C4-2B (cell line): Measurements from ENCODE around the gene PRSS33.

ENCODE experiments used
- ZFX ChIP-seq: fragments of 450-650 bp; IDR thresholded peaks from 2 replicates; pipeline ENCODE4 v1.6.1; 2017
- TF ChIP-seq, protein P1 (sequence below): fragments of 450-650 bp; conservative IDR thresholded peaks from 2 replicates; pipeline ENCODE4 v1.5.1; 2017; ENCODE audit warnings: mild to moderate bottlenecking

GRCh38 chr16:2774161-2774891 lies 13.0 kb downstream of the PRSS33 start:
- TF ChIP-seq, protein P1, sequence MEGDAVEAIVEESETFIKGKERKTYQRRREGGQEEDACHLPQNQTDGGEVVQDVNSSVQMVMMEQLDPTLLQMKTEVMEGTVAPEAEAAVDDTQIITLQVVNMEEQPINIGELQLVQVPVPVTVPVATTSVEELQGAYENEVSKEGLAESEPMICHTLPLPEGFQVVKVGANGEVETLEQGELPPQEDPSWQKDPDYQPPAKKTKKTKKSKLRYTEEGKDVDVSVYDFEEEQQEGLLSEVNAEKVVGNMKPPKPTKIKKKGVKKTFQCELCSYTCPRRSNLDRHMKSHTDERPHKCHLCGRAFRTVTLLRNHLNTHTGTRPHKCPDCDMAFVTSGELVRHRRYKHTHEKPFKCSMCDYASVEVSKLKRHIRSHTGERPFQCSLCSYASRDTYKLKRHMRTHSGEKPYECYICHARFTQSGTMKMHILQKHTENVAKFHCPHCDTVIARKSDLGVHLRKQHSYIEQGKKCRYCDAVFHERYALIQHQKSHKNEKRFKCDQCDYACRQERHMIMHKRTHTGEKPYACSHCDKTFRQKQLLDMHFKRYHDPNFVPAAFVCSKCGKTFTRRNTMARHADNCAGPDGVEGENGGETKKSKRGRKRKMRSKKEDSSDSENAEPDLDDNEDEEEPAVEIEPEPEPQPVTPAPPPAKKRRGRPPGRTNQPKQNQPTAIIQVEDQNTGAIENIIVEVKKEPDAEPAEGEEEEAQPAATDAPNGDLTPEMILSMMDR: no peak
- no peak for TF ChIP-seq ZFX
